Measurements from ENCODE around the gene LRRC4C. TPM values are rescaled to one million over a fixed set of nuclear protein-coding genes. Genes with fewer than 3 reads are reported as not detected.

The LRRC4C gene
- polyA plus RNA-seq, 1 experiment: not detected

DNA sequence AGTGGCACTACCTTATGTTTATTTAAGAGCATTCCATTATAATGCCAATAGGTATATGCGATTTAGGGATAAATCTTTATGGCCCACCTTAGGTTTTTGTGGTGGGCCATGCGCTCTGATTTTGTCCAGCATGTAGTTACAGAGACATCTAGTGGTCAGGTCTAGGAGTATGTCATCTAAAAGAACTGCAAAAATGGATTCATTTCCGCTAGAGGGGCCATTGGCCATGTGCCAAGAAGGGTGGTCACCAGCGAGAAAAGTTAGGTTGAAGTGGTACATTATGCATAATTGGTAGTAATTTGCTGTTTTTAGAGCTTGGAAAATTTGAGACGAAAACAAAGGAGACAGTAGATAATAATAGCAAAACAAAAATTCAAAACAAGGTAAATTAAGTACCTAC, 27.7 kb downstream of the LRRC4C start:
- POLR2A ChIA-PET: no interaction called here
- H3K4me3 ChIP-seq (ENCODE audit: low read depth, low read length): no peak overlapping the region
- CTCF ChIA-PET: interaction anchor here (0.8 kb wide), 1 partner anchor 13 kb away, joined by 3 read pairs; no protein-coding TSS in a partner anchor
- H3K27me3 ChIP-seq (ENCODE audit: control insufficient read depth, insufficient read depth, low read length): no peaks in the 10 kb centered on the region
- TF ChIP-seq CTCF (IDR thresholded peaks at IDR 0.05; ENCODE audit: insufficient read depth, low read depth, low read length): no peak
- H3K36me3 ChIP-seq (ENCODE audit: control insufficient read depth, insufficient read depth, low read length): no peaks in the 10 kb centered on the region
- no peak for DNase-seq (ENCODE audit: low read depth)

- no peak for TF ChIP-seq CTCF (IDR thresholded peaks at IDR 0.05; ENCODE audit: insufficient read depth, low read depth, low read length)
- ChIA-PET CTCF (no interaction called here), POLR2A (no interaction called here)
- Histone ChIP-seq H3K27me3 (ENCODE audit: control insufficient read depth, insufficient read depth, low read length) (no peaks in the 10 kb centered on the region), H3K4me3 (ENCODE audit: low read depth, low read length) (no peak overlapping the region), H3K36me3 (ENCODE audit: control insufficient read depth, insufficient read depth, low read length) (no peaks in the 10 kb centered on the region)
- no peak for DNase-seq (ENCODE audit: low read depth)
These were observed 39.6 kb downstream of the LRRC4C start for GRCh38 chr11:41419901-41420300.

GRCh38 chr11:41414771-41415440, 44.5 kb downstream of the LRRC4C start:
- H3K27me3 ChIP-seq (ENCODE audit: control insufficient read depth, insufficient read depth, low read length): no peaks in the 10 kb centered on the region
- TF ChIP-seq CTCF (IDR thresholded peaks at IDR 0.05; ENCODE audit: insufficient read depth, low read depth, low read length): no peak
- ChIA-PET POLR2A (no interaction called here), CTCF (no interaction called here)
- H3K4me3 ChIP-seq (ENCODE audit: low read depth, low read length): no peak overlapping the region
- no peak for DNase-seq (ENCODE audit: low read depth)
- H3K36me3 ChIP-seq (ENCODE audit: control insufficient read depth, insufficient read depth, low read length): no peaks in the 10 kb centered on the region

DNA sequence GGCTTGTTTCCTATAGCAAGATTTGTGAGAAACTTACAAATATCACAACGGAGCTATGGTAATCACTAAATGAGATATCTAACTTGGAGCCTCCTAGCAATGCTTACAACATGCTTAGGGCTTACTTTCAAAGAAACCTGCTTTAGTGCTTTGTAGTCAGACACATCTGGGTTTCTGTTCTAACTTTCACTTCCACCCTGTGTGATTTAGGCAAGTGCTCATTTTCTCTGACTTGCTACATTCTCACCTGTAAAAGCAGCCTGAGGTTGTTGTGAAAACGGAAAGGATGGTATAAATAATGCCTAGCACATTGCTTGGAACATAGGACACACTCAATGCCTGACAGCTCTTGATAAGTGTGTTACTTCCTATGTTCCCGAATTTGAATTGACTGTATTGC, 45.6 kb downstream of the LRRC4C start:
- no peak for DNase-seq (ENCODE audit: low read depth)
- Histone ChIP-seq H3K27me3 (ENCODE audit: control insufficient read depth, insufficient read depth, low read length) (no peaks in the 10 kb centered on the region), H3K36me3 (ENCODE audit: control insufficient read depth, insufficient read depth, low read length) (no peaks in the 10 kb centered on the region), H3K4me3 (ENCODE audit: low read depth, low read length) (no peak overlapping the region)
- no peak for TF ChIP-seq CTCF (IDR thresholded peaks at IDR 0.05; ENCODE audit: insufficient read depth, low read depth, low read length)
- ChIA-PET CTCF (no interaction called here), POLR2A (no interaction called here)

DNA sequence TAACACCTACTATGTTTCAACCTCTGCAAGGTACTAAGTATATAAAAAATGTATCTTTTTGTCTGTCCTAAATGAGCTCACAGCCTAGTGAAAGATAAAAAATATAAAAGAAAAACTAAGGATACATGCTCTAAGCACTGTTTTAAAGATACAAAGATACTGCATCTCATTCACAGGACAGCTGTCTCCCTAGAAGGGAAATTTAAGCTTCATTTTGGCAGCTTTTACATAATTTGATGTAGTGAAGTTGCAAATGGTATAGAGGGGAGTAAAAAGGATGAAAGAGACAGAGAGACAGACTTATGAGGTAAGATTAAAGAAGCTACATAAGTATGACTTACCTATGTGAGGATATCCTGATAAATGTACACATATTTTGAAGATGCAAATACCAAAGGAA, 53.6 kb downstream of the LRRC4C start:
- no peaks in the 10 kb centered on the region for H3K36me3 ChIP-seq (ENCODE audit: control insufficient read depth, insufficient read depth, low read length)
- no peak for DNase-seq (ENCODE audit: low read depth)
- ChIA-PET POLR2A (no interaction called here), CTCF (no interaction called here)
- no peak overlapping the region for H3K4me3 ChIP-seq (ENCODE audit: low read depth, low read length)
- H3K27me3 ChIP-seq (ENCODE audit: control insufficient read depth, insufficient read depth, low read length): no peaks in the 10 kb centered on the region
- TF ChIP-seq CTCF (IDR thresholded peaks at IDR 0.05; ENCODE audit: insufficient read depth, low read depth, low read length): no peak

All from BJ (cell line).